ENCODE measurements around the gene CPVL. TPM values are rescaled to one million over a fixed set of nuclear protein-coding genes. Genes with fewer than 3 reads are reported as not detected.

CPVL gene
- total and polyA plus RNA-seq, 4 donors = 6.0 to 39.0 (median 12.9) TPM

- WGBS = 87% methylated on average over 3 of the region's 3 CpGs
- Histone ChIP-seq H3K9ac (ENCODE audit: low read depth in 1 of 2, low read length in 2 of 2) (no peak overlapping the region), H3K4me1 (ENCODE audit: control insufficient read depth in 4 of 4, insufficient read depth in 4 of 4, low read length in 3 of 4) (no peaks in the 10 kb centered on the region), H3K27ac (ENCODE audit: low read depth in 1 of 2, low read length in 2 of 2) (no peak overlapping the region), H3K4me3 (ENCODE audit: low read depth in 1 of 3, low read length in 3 of 3) (no peak overlapping the region), H3K36me3 (ENCODE audit: control insufficient read depth in 4 of 4, insufficient read depth in 3 of 4, low read depth in 1 of 4, low read length in 3 of 4) (no peaks in the 10 kb centered on the region), H3K9me3 (ENCODE audit: control insufficient read depth in 4 of 4, low read length in 3 of 4) (no peaks in the 10 kb centered on the region), H3K27me3 (ENCODE audit: control insufficient read depth in 4 of 4, insufficient read depth in 4 of 4, low read length in 3 of 4) (no peaks in the 10 kb centered on the region)
- no peak for DNase-seq (ENCODE audit: low spot score)
- no peak for TF ChIP-seq GABPA (IDR thresholded peaks at IDR 0.05 in 1 of 2, conservative IDR thresholded peaks at IDR 0.05 in 1 of 2)
- TF ChIP-seq HNF4G (IDR thresholded peaks at IDR 0.05) = no peak
- TF ChIP-seq RXRA (IDR thresholded peaks at IDR 0.05) = no peak
- no peak for TF ChIP-seq ZBTB33 (IDR thresholded peaks at IDR 0.05)
- TF ChIP-seq HNF4A (conservative IDR thresholded peaks at IDR 0.05) = no peak
- TF ChIP-seq YY1 (IDR thresholded peaks at IDR 0.05) = no peak
- no peak for TF ChIP-seq JUND (IDR thresholded peaks at IDR 0.05)
These were observed 19.5 kb downstream of the CPVL start for GRCh38 chr7:29126804-29127203.

GRCh38 chr7:29123626-29124190 is 22.6 kb downstream of the CPVL start:
- DNase-seq (ENCODE audit: low spot score) = no peak
- H3K27ac ChIP-seq (ENCODE audit: low read depth in 1 of 2, low read length in 2 of 2) = no peak overlapping the region
- no peaks in the 10 kb centered on the region for H3K36me3 ChIP-seq (ENCODE audit: control insufficient read depth in 4 of 4, insufficient read depth in 3 of 4, low read depth in 1 of 4, low read length in 3 of 4)
- no peaks in the 10 kb centered on the region for H3K4me1 ChIP-seq (ENCODE audit: control insufficient read depth in 4 of 4, insufficient read depth in 4 of 4, low read length in 3 of 4)
- H3K9me3 ChIP-seq (ENCODE audit: control insufficient read depth in 4 of 4, low read length in 3 of 4) = no peaks in the 10 kb centered on the region
- WGBS = 91% methylated on average over 1 of the region's 1 CpG
- H3K27me3 ChIP-seq (ENCODE audit: control insufficient read depth in 4 of 4, insufficient read depth in 4 of 4, low read length in 3 of 4) = no peaks in the 10 kb centered on the region
- H3K4me3 ChIP-seq (ENCODE audit: low read depth in 1 of 3, low read length in 3 of 3) = no peak overlapping the region
- no peak overlapping the region for H3K9ac ChIP-seq (ENCODE audit: low read depth in 1 of 2, low read length in 2 of 2)
- TF ChIP-seq JUND (IDR thresholded peaks at IDR 0.05) (no peak), NR2F2 (IDR thresholded peaks at IDR 0.05) (no peak), FOXA2 (IDR thresholded peaks at IDR 0.05) (no peak), ATF3 (IDR thresholded peaks at IDR 0.05) (no peak), MAX (IDR thresholded peaks at IDR 0.05) (no peak), RAD21 (IDR thresholded peaks at IDR 0.05) (no peak), HNF4A (conservative IDR thresholded peaks at IDR 0.05) (no peak), YY1 (IDR thresholded peaks at IDR 0.05) (no peak), CTCF (IDR thresholded peaks at IDR 0.05; ENCODE audit: low read depth, low read length, missing input control) (no peak), ZBTB33 (IDR thresholded peaks at IDR 0.05) (no peak), TAF1 (conservative IDR thresholded peaks at IDR 0.05) (no peak), FOXA1 (IDR thresholded peaks at IDR 0.05) (no peak), REST (IDR thresholded peaks at IDR 0.05) (no peak), GABPA (IDR thresholded peaks at IDR 0.05 in 1 of 2, conservative IDR thresholded peaks at IDR 0.05 in 1 of 2) (no peak), EGR1 (IDR thresholded peaks at IDR 0.05; ENCODE audit: low read depth in 2 of 2) (no peak), HNF4G (IDR thresholded peaks at IDR 0.05) (no peak)
